SK-N-SH (cell line): ENCODE data around the gene NTSR2.

ENCODE experiments used
- CHD2 ChIP-seq: fragments of 150-350 bp; IDR thresholded peaks from 2 replicates; pipeline ENCODE4 v1.6.1; 2018; ENCODE audit warnings: low read length; ENCODE audit not compliant: partially characterized antibody
- CTCF ChIP-seq: fragments of 200-600 bp; sonication (generic); IDR thresholded peaks from 2 replicates; pipeline ENCODE4 v1.6.1; 2017; ENCODE audit warnings: antibody characterized with exemption, mild to moderate bottlenecking, moderate library complexity
- EP300 ChIP-seq, 2 experiments: IDR thresholded peaks; 2 replicates each; pipeline versions ENCODE4 v1.4.0 to v1.6.1; 2012; ENCODE audit warnings: borderline replicate concordance in 1 of 2, low read depth in 1 of 2, low read length in 1 of 2
- EZH2phosphoT487 ChIP-seq: fragments of 200-600 bp; sonication (generic); IDR thresholded peaks from 2 replicates; pipeline ENCODE4 v1.6.1; 2017; ENCODE audit warnings: low read depth, mixed run types, mild to moderate bottlenecking, antibody characterized with exemption, moderate library complexity, borderline replicate concordance
- GABPA ChIP-seq: IDR thresholded peaks from 2 replicates; pipeline ENCODE4 v1.4.0; 2012; ENCODE audit warnings: low read depth, mild to moderate bottlenecking
- GATA2 ChIP-seq: sonication (generic); formaldehyde crosslinking; IDR thresholded peaks from 2 replicates; pipeline ENCODE4 v1.5.0; 2020; ENCODE audit warnings: mild to moderate bottlenecking, missing genetic modification reagents
- MXI1 ChIP-seq: IDR thresholded peaks from 2 replicates; pipeline ENCODE4 v1.6.1; 2012; ENCODE audit warnings: mild to moderate bottlenecking, low read depth, low read length, improper control_type of control experiment
- NRF1 ChIP-seq: IDR thresholded peaks from 2 replicates; pipeline ENCODE4 v1.6.1; 2012; ENCODE audit warnings: low read depth, mild to moderate bottlenecking, low read length
- PBX3 ChIP-seq: IDR thresholded peaks from 2 replicates; pipeline ENCODE4; 2012
- POLR2AphosphoS5 ChIP-seq: IDR thresholded peaks from 2 replicates; pipeline ENCODE4 v1.6.1; 2012; ENCODE audit warnings: low read depth, low read length
- REST ChIP-seq: IDR thresholded peaks from 2 replicates; pipeline ENCODE4 v1.6.1; 2012; ENCODE audit warnings: mild to moderate bottlenecking, low read depth, low read length, moderate library complexity
- SMC3 ChIP-seq: IDR thresholded peaks from 2 replicates; pipeline ENCODE4 v1.6.1; 2012; ENCODE audit warnings: low read depth, low read length, improper control_type of control experiment
- TAF1 ChIP-seq: IDR thresholded peaks from 2 replicates; pipeline ENCODE4 v1.6.1; 2012; ENCODE audit warnings: low read depth, mild to moderate bottlenecking, low read length, moderate library complexity, borderline replicate concordance
- YY1 ChIP-seq: IDR thresholded peaks from 2 replicates; pipeline ENCODE4 v1.4.0; 2012; ENCODE audit warnings: low read depth, mild to moderate bottlenecking

- TF ChIP-seq CTCF, result no peak
- TF ChIP-seq EP300 (IDR thresholded peaks at IDR 0.05; ENCODE audit: borderline replicate concordance in 1 of 2, low read depth in 1 of 2, low read length in 1 of 2), result no peak
- no peak for TF ChIP-seq YY1
- no peak for TF ChIP-seq TAF1
- TF ChIP-seq EZH2phosphoT487, result no peak
- TF ChIP-seq CHD2, result no peak
- no peak for TF ChIP-seq POLR2AphosphoS5
- no peak for TF ChIP-seq REST
- no peak for TF ChIP-seq SMC3
- no peak for TF ChIP-seq GATA2
- no peak for TF ChIP-seq NRF1
- TF ChIP-seq GABPA, result no peak
- no peak for TF ChIP-seq PBX3
- no peak for TF ChIP-seq MXI1
Observed at GRCh38 chr2:11711354-11711716, 41.3 kb upstream of the NTSR2 start.
